ENCODE results near the gene TOPBP1. TPM values are rescaled to one million over a fixed set of nuclear protein-coding genes. Genes with fewer than 3 reads are reported as not detected.
"Not testable (repeated sequence)": the region's sequence is repeated elsewhere in the genome, so short reads cannot be mapped to it uniquely, and the experiment has no call there.

Gene TOPBP1
- total RNA-seq, 1 donor from 2014 or later: 21.4 TPM

DNA sequence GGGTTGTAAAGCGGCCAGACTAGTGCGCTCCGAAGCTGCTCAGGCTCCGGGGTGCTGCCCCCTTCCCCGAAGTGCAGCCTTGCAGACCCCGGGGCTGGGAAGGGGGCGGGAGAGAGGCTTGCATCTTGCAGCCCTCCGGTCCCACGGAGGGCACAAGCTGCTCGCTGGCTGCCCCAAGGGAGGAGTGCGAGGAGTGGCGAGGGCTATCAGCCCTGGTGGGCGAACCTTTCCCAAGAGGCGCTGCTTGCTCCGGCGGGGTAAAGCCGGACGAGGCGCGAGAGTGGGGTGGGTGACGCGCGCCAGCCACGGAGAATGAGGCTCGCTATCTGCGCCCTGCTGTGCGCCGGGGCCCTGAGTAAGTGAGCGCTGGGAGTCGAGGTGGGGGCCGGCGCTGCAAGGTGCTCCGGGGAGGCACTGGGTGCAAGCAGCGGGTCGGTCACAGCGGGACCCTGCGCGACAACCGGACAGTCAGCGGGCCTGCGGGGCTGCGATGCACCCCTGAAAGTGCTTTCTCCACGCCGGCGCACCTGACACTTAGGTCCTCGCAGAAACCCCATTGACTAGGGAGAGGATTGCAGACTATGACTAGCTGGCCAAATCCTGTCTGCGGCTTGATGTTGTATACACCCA is 12.7 kb upstream of the TOPBP1 start:
- Histone ChIP-seq H3K4me3 (ENCODE audit: low read length in 3 of 3) (peak overlapping the region in 1 of 3 donors; percentile 6), H3K36me3 (ENCODE audit: control insufficient read depth in 3 of 3, insufficient read depth in 3 of 3, low read length in 3 of 3) (no peaks in the 10 kb centered on the region), H3K27ac (ENCODE audit: low read depth, low read length) (no peak overlapping the region), H3K9ac (ENCODE audit: low read depth in 1 of 3, low read length in 3 of 3) (peak overlapping the region in 1 of 3 donors; percentile 33), H3K4me1 (ENCODE audit: control insufficient read depth in 3 of 3, insufficient read depth in 3 of 3, low read length in 3 of 3) (peaks cover 0 to 8% (median 3%) of the 10 kb centered on the region in 3 donors), H3K9me3 (ENCODE audit: control insufficient read depth in 3 of 3, low read length in 3 of 3) (no peaks in the 10 kb centered on the region), H3K27me3 (ENCODE audit: control insufficient read depth in 3 of 3, insufficient read depth in 3 of 3, low read length in 3 of 3) (peaks cover 29 to 36% (median 32%) of the 10 kb centered on the region in 3 donors)

GRCh38 chr3:133673746-133674145 is 12.0 kb upstream of the TOPBP1 start:
- H3K36me3 ChIP-seq (ENCODE audit: control insufficient read depth in 3 of 3, insufficient read depth in 3 of 3, low read length in 3 of 3): no peaks in the 10 kb centered on the region
- no peak overlapping the region for H3K9ac ChIP-seq (ENCODE audit: low read depth in 1 of 3, low read length in 3 of 3)
- H3K27ac ChIP-seq (ENCODE audit: low read depth, low read length): no peak overlapping the region
- H3K9me3 ChIP-seq (ENCODE audit: control insufficient read depth in 3 of 3, low read length in 3 of 3): no peaks in the 10 kb centered on the region
- peaks cover 0 to 8% (median 3%) of the 10 kb centered on the region in 3 donors for H3K4me1 ChIP-seq (ENCODE audit: control insufficient read depth in 3 of 3, insufficient read depth in 3 of 3, low read length in 3 of 3)
- H3K27me3 ChIP-seq (ENCODE audit: control insufficient read depth in 3 of 3, insufficient read depth in 3 of 3, low read length in 3 of 3): peaks cover 29 to 36% (median 32%) of the 10 kb centered on the region in 3 donors
- H3K4me3 ChIP-seq (ENCODE audit: low read length in 3 of 3): no peak overlapping the region

- H3K9ac ChIP-seq (ENCODE audit: low read depth in 1 of 3, low read length in 3 of 3): no peak overlapping the region
- H3K9me3 ChIP-seq (ENCODE audit: control insufficient read depth in 3 of 3, low read length in 3 of 3): no peaks in the 10 kb centered on the region
- peaks cover 0 to 8% (median 3%) of the 10 kb centered on the region in 3 donors for H3K4me1 ChIP-seq (ENCODE audit: control insufficient read depth in 3 of 3, insufficient read depth in 3 of 3, low read length in 3 of 3)
- peaks cover 29 to 36% (median 32%) of the 10 kb centered on the region in 3 donors for H3K27me3 ChIP-seq (ENCODE audit: control insufficient read depth in 3 of 3, insufficient read depth in 3 of 3, low read length in 3 of 3)
- H3K36me3 ChIP-seq (ENCODE audit: control insufficient read depth in 3 of 3, insufficient read depth in 3 of 3, low read length in 3 of 3): no peaks in the 10 kb centered on the region
- H3K4me3 ChIP-seq (ENCODE audit: low read length in 3 of 3): no peak overlapping the region
- no peak overlapping the region for H3K27ac ChIP-seq (ENCODE audit: low read depth, low read length)
These were observed 10.7 kb upstream of the TOPBP1 start for GRCh38 chr3:133672461-133672860.

GRCh38 chr3:133670525-133670995 is 8.8 kb upstream of the TOPBP1 start:
- no peaks in the 10 kb centered on the region for H3K9me3 ChIP-seq (ENCODE audit: control insufficient read depth in 3 of 3, low read length in 3 of 3)
- H3K4me1 ChIP-seq (ENCODE audit: control insufficient read depth in 3 of 3, insufficient read depth in 3 of 3, low read length in 3 of 3): peaks cover 0 to 8% (median 3%) of the 10 kb centered on the region in 3 donors
- H3K27me3 ChIP-seq (ENCODE audit: control insufficient read depth in 3 of 3, insufficient read depth in 3 of 3, low read length in 3 of 3): peaks cover 19 to 23% (median 22%) of the 10 kb centered on the region in 3 donors
- no peak overlapping the region for H3K4me3 ChIP-seq (ENCODE audit: low read length in 3 of 3)
- no peak overlapping the region for H3K27ac ChIP-seq (ENCODE audit: low read depth, low read length)
- no peak overlapping the region for H3K9ac ChIP-seq (ENCODE audit: low read depth in 1 of 3, low read length in 3 of 3)
- H3K36me3 ChIP-seq (ENCODE audit: control insufficient read depth in 3 of 3, insufficient read depth in 3 of 3, low read length in 3 of 3): no peaks in the 10 kb centered on the region

GRCh38 chr3:133669949-133670524 is 8.3 kb upstream of the TOPBP1 start:
- no peaks in the 10 kb centered on the region for H3K36me3 ChIP-seq (ENCODE audit: control insufficient read depth in 3 of 3, insufficient read depth in 3 of 3, low read length in 3 of 3)
- H3K27ac ChIP-seq (ENCODE audit: low read depth, low read length): no peak overlapping the region
- H3K4me1 ChIP-seq (ENCODE audit: control insufficient read depth in 3 of 3, insufficient read depth in 3 of 3, low read length in 3 of 3): peaks cover 0 to 8% (median 3%) of the 10 kb centered on the region in 3 donors
- no peak overlapping the region for H3K9ac ChIP-seq (ENCODE audit: low read depth in 1 of 3, low read length in 3 of 3)
- H3K4me3 ChIP-seq (ENCODE audit: low read length in 3 of 3): no peak overlapping the region
- peaks cover 15 to 20% (median 20%) of the 10 kb centered on the region in 3 donors for H3K27me3 ChIP-seq (ENCODE audit: control insufficient read depth in 3 of 3, insufficient read depth in 3 of 3, low read length in 3 of 3)
- H3K9me3 ChIP-seq (ENCODE audit: control insufficient read depth in 3 of 3, low read length in 3 of 3): no peaks in the 10 kb centered on the region

DNA sequence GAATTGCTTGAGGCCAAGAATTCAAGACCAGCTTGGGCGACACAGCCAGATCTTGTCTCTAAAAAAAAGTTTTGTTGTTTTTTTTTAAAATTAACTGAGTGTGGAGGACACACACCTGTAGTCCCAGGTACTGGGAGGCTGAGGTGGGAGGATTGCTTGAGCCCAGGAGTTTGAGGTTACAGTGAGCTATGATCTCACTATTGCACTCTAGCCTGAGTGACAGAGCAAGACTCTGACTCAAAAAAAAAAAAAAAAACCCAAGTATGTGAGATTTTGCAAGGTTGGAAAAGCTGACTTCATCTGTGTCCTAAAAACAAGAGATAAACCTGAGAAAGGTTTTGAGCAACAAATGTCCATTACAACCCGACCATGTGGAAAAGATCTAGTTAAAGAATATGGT is 5.4 kb upstream of the TOPBP1 start:
- no peak overlapping the region for H3K4me3 ChIP-seq (ENCODE audit: low read length in 3 of 3)
- no peaks in the 10 kb centered on the region for H3K36me3 ChIP-seq (ENCODE audit: control insufficient read depth in 3 of 3, insufficient read depth in 3 of 3, low read length in 3 of 3)
- no peak overlapping the region for H3K9ac ChIP-seq (ENCODE audit: low read depth in 1 of 3, low read length in 3 of 3)
- no peaks in the 10 kb centered on the region for H3K9me3 ChIP-seq (ENCODE audit: control insufficient read depth in 3 of 3, low read length in 3 of 3)
- H3K4me1 ChIP-seq (ENCODE audit: control insufficient read depth in 3 of 3, insufficient read depth in 3 of 3, low read length in 3 of 3): peaks cover 0 to 8% (median 3%) of the 10 kb centered on the region in 3 donors
- H3K27ac ChIP-seq (ENCODE audit: low read depth, low read length): no peak overlapping the region
- peaks cover 0 to 4% (median 0%) of the 10 kb centered on the region in 3 donors for H3K27me3 ChIP-seq (ENCODE audit: control insufficient read depth in 3 of 3, insufficient read depth in 3 of 3, low read length in 3 of 3)

- not testable (repeated sequence) for H3K27me3 ChIP-seq (ENCODE audit: control insufficient read depth in 3 of 3, insufficient read depth in 3 of 3, low read length in 3 of 3); H3K36me3 ChIP-seq (ENCODE audit: control insufficient read depth in 3 of 3, insufficient read depth in 3 of 3, low read length in 3 of 3); H3K4me3 ChIP-seq (ENCODE audit: low read length in 3 of 3); H3K9me3 ChIP-seq (ENCODE audit: control insufficient read depth in 3 of 3, low read length in 3 of 3); H3K27ac ChIP-seq (ENCODE audit: low read depth, low read length); H3K9ac ChIP-seq (ENCODE audit: low read depth in 1 of 3, low read length in 3 of 3)
- peaks cover 4 to 13% (median 9%) of the 10 kb centered on the region in 3 donors for H3K4me1 ChIP-seq (ENCODE audit: control insufficient read depth in 3 of 3, insufficient read depth in 3 of 3, low read length in 3 of 3)
These were observed 3.4 kb upstream of the TOPBP1 start for GRCh38 chr3:133665188-133665587.

- no peaks in the 10 kb centered on the region for H3K27me3 ChIP-seq (ENCODE audit: control insufficient read depth in 3 of 3, insufficient read depth in 3 of 3, low read length in 3 of 3)
- H3K4me3 ChIP-seq (ENCODE audit: low read length in 3 of 3): no peak overlapping the region
- H3K9me3 ChIP-seq (ENCODE audit: control insufficient read depth in 3 of 3, low read length in 3 of 3): no peaks in the 10 kb centered on the region
- H3K9ac ChIP-seq (ENCODE audit: low read depth in 1 of 3, low read length in 3 of 3): no peak overlapping the region
- H3K27ac ChIP-seq (ENCODE audit: low read depth, low read length): no peak overlapping the region
- peaks cover 4 to 13% (median 9%) of the 10 kb centered on the region in 3 donors for H3K4me1 ChIP-seq (ENCODE audit: control insufficient read depth in 3 of 3, insufficient read depth in 3 of 3, low read length in 3 of 3)
- no peaks in the 10 kb centered on the region for H3K36me3 ChIP-seq (ENCODE audit: control insufficient read depth in 3 of 3, insufficient read depth in 3 of 3, low read length in 3 of 3)
These were observed 2.0 kb upstream of the TOPBP1 start for GRCh38 chr3:133663569-133664313.

GRCh38 chr3:133662278-133662651 is 524 bp upstream of the TOPBP1 start:
- Histone ChIP-seq H3K9ac (ENCODE audit: low read depth in 1 of 3, low read length in 3 of 3) (peak overlapping the region; percentile 85 to 90 (median 89)), H3K9me3 (ENCODE audit: control insufficient read depth in 3 of 3, low read length in 3 of 3) (no peaks in the 10 kb centered on the region)

GRCh38 chr3:133659806-133660205 is 1.9 kb downstream of the TOPBP1 start:
- no peaks in the 10 kb centered on the region for H3K27me3 ChIP-seq (ENCODE audit: control insufficient read depth in 3 of 3, insufficient read depth in 3 of 3, low read length in 3 of 3)
- H3K4me1 ChIP-seq (ENCODE audit: control insufficient read depth in 3 of 3, insufficient read depth in 3 of 3, low read length in 3 of 3): peaks cover 4 to 13% (median 9%) of the 10 kb centered on the region in 3 donors
- no peak overlapping the region for H3K4me3 ChIP-seq (ENCODE audit: low read length in 3 of 3)
- no peak overlapping the region for H3K9ac ChIP-seq (ENCODE audit: low read depth in 1 of 3, low read length in 3 of 3)
- no peak overlapping the region for H3K27ac ChIP-seq (ENCODE audit: low read depth, low read length)
- H3K9me3 ChIP-seq (ENCODE audit: control insufficient read depth in 3 of 3, low read length in 3 of 3): no peaks in the 10 kb centered on the region
- peaks cover 6 to 23% (median 12%) of the 10 kb centered on the region in 3 donors for H3K36me3 ChIP-seq (ENCODE audit: control insufficient read depth in 3 of 3, insufficient read depth in 3 of 3, low read length in 3 of 3)

More at GRCh38 chr3:133662278-133662651, 524 bp upstream of the TOPBP1 start:
- peak overlapping the region; percentile 78 for H3K27ac ChIP-seq (ENCODE audit: low read depth, low read length)
- no peaks in the 10 kb centered on the region for H3K27me3 ChIP-seq (ENCODE audit: control insufficient read depth in 3 of 3, insufficient read depth in 3 of 3, low read length in 3 of 3)
- peak overlapping the region; percentile 91 to 96 (median 95) for H3K4me3 ChIP-seq (ENCODE audit: low read length in 3 of 3)
- H3K4me1 ChIP-seq (ENCODE audit: control insufficient read depth in 3 of 3, insufficient read depth in 3 of 3, low read length in 3 of 3): peaks cover 4 to 13% (median 9%) of the 10 kb centered on the region in 3 donors
- H3K36me3 ChIP-seq (ENCODE audit: control insufficient read depth in 3 of 3, insufficient read depth in 3 of 3, low read length in 3 of 3): peaks cover 0 to 7% (median 3%) of the 10 kb centered on the region in 3 donors
